GM21529 (cell line): ENCODE data around the gene HBD.
"Not testable (repeated sequence)": the region's sequence is repeated elsewhere in the genome, so short reads cannot be mapped to it uniquely, and the experiment has no call there.

ENCODE experiments used
- ATAC-seq: cut with Tn5 transposase; IDR thresholded peaks from one replicate; pipeline ENCODE4 v1.9.1; 2021; ENCODE audit not compliant: unreplicated experiment

HBD gene

GRCh38 chr11:5234381-5234834, at the start of gene HBD:
HBD (minus strand) TSS chr11:5234483; CDS start chr11:5234433, 50 bp downstream.
- ATAC-seq, result peak; percentile 84

GRCh38 chr11:5283882-5284281, 49.6 kb upstream of the HBD start:
- ATAC-seq, result no peak

GRCh38 chr11:5283086-5283485, 48.8 kb upstream of the HBD start:
- no peak for ATAC-seq

- no peak for ATAC-seq
These were observed 48.3 kb upstream of the HBD start for GRCh38 chr11:5282628-5283027.

- ATAC-seq, result no peak
These were observed 47.3 kb upstream of the HBD start for GRCh38 chr11:5281596-5281995.

- ATAC-seq, result peak; percentile 95
These were observed 46.4 kb upstream of the HBD start for GRCh38 chr11:5280582-5281102.

GRCh38 chr11:5279471-5280090, 45.3 kb upstream of the HBD start:
- no peak for ATAC-seq

- ATAC-seq, result no peak
These were observed 43.6 kb upstream of the HBD start for GRCh38 chr11:5277807-5278382.

GRCh38 chr11:5276697-5277096, 42.4 kb upstream of the HBD start:
- no peak for ATAC-seq

GRCh38 chr11:5275369-5276110, 41.3 kb upstream of the HBD start:
- ATAC-seq, result no peak

GRCh38 chr11:5274395-5274794, 40.1 kb upstream of the HBD start:
- no peak for ATAC-seq

GRCh38 chr11:5272395-5273017, 38.2 kb upstream of the HBD start:
- no peak for ATAC-seq

GRCh38 chr11:5269715-5270147, 35.4 kb upstream of the HBD start, which contains the start of gene HBE1:
HBE1 (minus strand) TSS chr11:5269945; CDS start chr11:5269890, 55 bp downstream.
- no peak for ATAC-seq

- no peak for ATAC-seq
These were observed 32.8 kb upstream of the HBD start for GRCh38 chr11:5267033-5267563.

- ATAC-seq, result no peak
These were observed 32.3 kb upstream of the HBD start for GRCh38 chr11:5266609-5267008.

- no peak for ATAC-seq
These were observed 31.5 kb upstream of the HBD start for GRCh38 chr11:5265832-5266231.

- no peak for ATAC-seq
These were observed 24.4 kb upstream of the HBD start for GRCh38 chr11:5258543-5259262.

- no peak for ATAC-seq
These were observed 23.0 kb upstream of the HBD start for GRCh38 chr11:5257296-5257695.

GRCh38 chr11:5254646-5255413, 20.5 kb upstream of the HBD start, which contains the start of gene HBG2:
HBG2 (minus strand) TSS chr11:5254781; CDS start chr11:5254728, 53 bp downstream.
- not testable (repeated sequence) for ATAC-seq

- not testable (repeated sequence) for ATAC-seq
These were observed 19.7 kb upstream of the HBD start for GRCh38 chr11:5254023-5254422.
